ENCODE data around the gene CELF2.
"Not testable (repeated sequence)": the region's sequence is repeated elsewhere in the genome, so short reads cannot be mapped to it uniquely, and the experiment has no call there.

CELF2 gene

GRCh38 chr10:11098666-11099065 is 81.0 kb downstream of the CELF2 start:
- no peak for DNase-seq

- no peak for DNase-seq
Measured at GRCh38 chr10:11104772-11105675, 87.4 kb downstream of the CELF2 start.

GRCh38 chr10:11105676-11106004 is 88.0 kb downstream of the CELF2 start:
- DNase-seq = no peak

GRCh38 chr10:11106621-11107374 is 89.1 kb downstream of the CELF2 start:
- no peak for DNase-seq

GRCh38 chr10:11107948-11108347 is 90.3 kb downstream of the CELF2 start:
- DNase-seq = no peak

- no peak for DNase-seq
Measured at GRCh38 chr10:11108356-11108755, 90.7 kb downstream of the CELF2 start.

GRCh38 chr10:11109590-11109989 is 91.9 kb downstream of the CELF2 start:
- no peak for DNase-seq

GRCh38 chr10:11110539-11110938 is 92.9 kb downstream of the CELF2 start:
- no peak for DNase-seq

GRCh38 chr10:11111490-11111889 is 93.8 kb downstream of the CELF2 start:
- DNase-seq = no peak

- DNase-seq = no peak
Measured at GRCh38 chr10:11112718-11113117, 95.0 kb downstream of the CELF2 start.

GRCh38 chr10:11113156-11113555 is 95.5 kb downstream of the CELF2 start:
- no peak for DNase-seq

GRCh38 chr10:11114269-11114668 is 96.6 kb downstream of the CELF2 start:
- no peak for DNase-seq

- DNase-seq = no peak
Measured at GRCh38 chr10:11115337-11115736, 97.7 kb downstream of the CELF2 start.

- DNase-seq = no peak
Measured at GRCh38 chr10:11116361-11116760, 98.7 kb downstream of the CELF2 start.

GRCh38 chr10:11116817-11117216 is 99.1 kb downstream of the CELF2 start:
- DNase-seq = no peak

GRCh38 chr10:11118686-11119085 is 101.0 kb downstream of the CELF2 start:
- no peak for DNase-seq

- DNase-seq = no peak
Measured at GRCh38 chr10:11119843-11120242, 102.2 kb downstream of the CELF2 start.

- no peak for DNase-seq
Measured at GRCh38 chr10:11120711-11121110, 103.0 kb downstream of the CELF2 start.

- not testable (repeated sequence) for DNase-seq
Measured at GRCh38 chr10:11123892-11124291, 106.2 kb downstream of the CELF2 start.

GRCh38 chr10:11125004-11125403 is 107.3 kb downstream of the CELF2 start:
- no peak for DNase-seq

GRCh38 chr10:11127017-11127416 is 109.3 kb downstream of the CELF2 start:
- not testable (repeated sequence) for DNase-seq

GRCh38 chr10:11131112-11131639 is 113.5 kb downstream of the CELF2 start:
- no peak for DNase-seq

GRCh38 chr10:11134411-11134810 is 116.7 kb downstream of the CELF2 start:
- no peak for DNase-seq

- DNase-seq = no peak
Measured at GRCh38 chr10:11135709-11136108, 118.0 kb downstream of the CELF2 start.
